Ishikawa (cell line): ENCODE measurements around the gene SEC63.

ENCODE experiments used
- CEBPB ChIP-seq: IDR thresholded peaks from 2 replicates; pipeline ENCODE4 v1.6.1; 2012
- CREB1 ChIP-seq: IDR thresholded peaks from 2 replicates; pipeline ENCODE4 v1.6.1; 2012; ENCODE audit warnings: low read depth
- EGR1 ChIP-seq: IDR thresholded peaks from 2 replicates; pipeline ENCODE4 v1.6.1; 2012
- EP300 ChIP-seq: IDR thresholded peaks from 2 replicates; pipeline ENCODE4 v1.6.1; 2012; ENCODE audit warnings: borderline replicate concordance
- FOXM1 ChIP-seq: IDR thresholded peaks from 2 replicates; pipeline ENCODE4 v1.6.1; 2012; ENCODE audit warnings: low read depth, borderline replicate concordance
- MAX ChIP-seq: IDR thresholded peaks from 2 replicates; pipeline ENCODE4 v1.6.1; 2012
- NFIC ChIP-seq: IDR thresholded peaks from 2 replicates; pipeline ENCODE4 v1.6.1; 2012
- RAD21 ChIP-seq: IDR thresholded peaks from 2 replicates; pipeline ENCODE4 v1.6.1; 2012; ENCODE audit warnings: low read depth
- REST ChIP-seq: IDR thresholded peaks from 2 replicates; pipeline ENCODE4 v1.6.1; 2012; ENCODE audit warnings: low read depth, mild to moderate bottlenecking
- TAF1 ChIP-seq: IDR thresholded peaks from 2 replicates; pipeline ENCODE4 v1.6.1; 2012; ENCODE audit warnings: low read depth, mild to moderate bottlenecking
- TCF12 ChIP-seq: IDR thresholded peaks from 2 replicates; pipeline ENCODE4 v1.6.1; 2012; ENCODE audit warnings: low read depth
- TEAD4 ChIP-seq: IDR thresholded peaks from 2 replicates; pipeline ENCODE4 v1.6.1; 2012
- USF1 ChIP-seq: IDR thresholded peaks from 2 replicates; pipeline ENCODE4 v1.6.1; 2012
- YY1 ChIP-seq: IDR thresholded peaks from 2 replicates; pipeline ENCODE4 v1.6.1; 2012; ENCODE audit warnings: low read depth
- ZBTB7A ChIP-seq: IDR thresholded peaks from 2 replicates; pipeline ENCODE4 v1.6.1; 2012; ENCODE audit warnings: low read depth

The SEC63 gene

GRCh38 chr6:107832151-107833056 is 125.6 kb downstream of the SEC63 start:
- TF ChIP-seq CEBPB (no peak), CREB1 (no peak)

- no peak for TF ChIP-seq FOXM1
- no peak for TF ChIP-seq RAD21
- TF ChIP-seq TEAD4, result no peak
- TF ChIP-seq CREB1, result no peak
- no peak for TF ChIP-seq MAX
- TF ChIP-seq YY1, result no peak
- no peak for TF ChIP-seq REST
- no peak for TF ChIP-seq TAF1
- no peak for TF ChIP-seq USF1
- no peak for TF ChIP-seq ZBTB7A
- no peak for TF ChIP-seq EP300
- no peak for TF ChIP-seq CEBPB
Observed at GRCh38 chr6:107830060-107830459, 127.9 kb downstream of the SEC63 start.

GRCh38 chr6:107827541-107827940 is 130.5 kb downstream of the SEC63 start:
- TF ChIP-seq MAX (no peak), REST (no peak), ZBTB7A (no peak), NFIC (no peak), RAD21 (no peak), CEBPB (no peak), CREB1 (no peak), TCF12 (no peak), EP300 (no peak), TEAD4 (no peak), EGR1 (no peak)

- TF ChIP-seq USF1 (no peak), EP300 (no peak), RAD21 (no peak), NFIC (no peak), TEAD4 (no peak), FOXM1 (no peak), ZBTB7A (no peak), TAF1 (no peak), MAX (no peak), CEBPB (no peak), CREB1 (no peak), TCF12 (no peak), EGR1 (no peak), YY1 (no peak), REST (no peak)
Observed at GRCh38 chr6:107823047-107823557, 134.9 kb downstream of the SEC63 start.
